ENCODE measurements around the gene PRR5.

- TF ChIP-seq CTCF (IDR thresholded peaks at IDR 0.05 in 2 of 3, conservative IDR thresholded peaks at IDR 0.05 in 1 of 3; ENCODE audit: borderline replicate concordance in 1 of 3, insufficient read depth in 1 of 3, low read depth in 2 of 3, low read length in 2 of 3) (no peak), FOSL1 (IDR thresholded peaks at IDR 0.05; ENCODE audit: low read depth) (no peak), EGR1 (IDR thresholded peaks at IDR 0.05; ENCODE audit: low read depth) (no peak), YY1 (IDR thresholded peaks at IDR 0.05; ENCODE audit: extremely low read depth, insufficient replicate concordance, low read depth, low read length) (no peak)
These were observed 74.8 kb downstream of the PRR5 start for GRCh38 chr22:44776605-44777363.
